ENCODE data around the gene LRRC28.

LRRC28 gene

DNA sequence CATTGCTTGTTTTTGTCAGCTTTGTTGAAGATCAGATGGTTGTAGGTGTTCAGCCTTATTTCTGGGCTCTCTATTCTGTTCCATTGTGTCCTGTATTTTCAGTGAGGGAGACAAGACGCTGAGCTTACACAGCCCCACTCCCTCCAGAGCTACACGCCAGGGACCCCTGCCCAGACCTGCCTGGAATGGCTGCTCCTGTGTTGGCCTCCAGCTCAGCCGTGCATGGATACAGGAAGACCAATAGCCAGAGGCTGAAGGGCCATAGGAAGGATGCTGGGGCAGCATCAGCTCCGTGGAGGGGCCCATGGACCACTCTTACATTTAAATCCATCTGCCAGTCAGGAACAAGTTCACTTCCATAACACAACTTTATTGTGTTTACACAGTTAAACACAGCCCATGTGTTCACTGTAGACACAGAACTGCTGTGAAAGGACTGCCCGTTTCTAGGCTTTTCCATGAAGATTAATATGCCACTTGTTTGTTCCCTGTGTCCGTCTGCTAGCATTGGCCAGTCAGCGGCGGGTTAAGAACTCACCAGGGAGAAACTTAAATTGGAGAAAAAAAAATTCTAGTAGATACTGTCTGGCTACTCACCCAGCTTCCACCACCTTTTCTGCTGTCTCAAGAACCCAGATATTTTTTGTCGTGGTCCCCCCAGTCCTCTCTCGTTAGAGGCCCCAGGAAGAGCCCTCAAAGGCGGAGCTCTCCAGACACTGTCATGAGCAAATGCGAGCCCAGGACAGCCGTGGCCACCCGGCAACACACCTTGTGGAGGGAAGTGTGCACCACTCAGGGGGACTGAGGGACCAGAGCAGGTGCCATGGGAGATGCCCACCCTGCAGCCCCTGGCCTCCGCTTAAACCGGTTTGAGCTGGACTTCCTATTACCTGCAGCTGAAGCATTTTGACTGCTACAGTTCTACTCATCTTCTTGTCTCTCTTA lies 172.2 kb downstream of the LRRC28 start:
- no peak for DNase-seq

DNA sequence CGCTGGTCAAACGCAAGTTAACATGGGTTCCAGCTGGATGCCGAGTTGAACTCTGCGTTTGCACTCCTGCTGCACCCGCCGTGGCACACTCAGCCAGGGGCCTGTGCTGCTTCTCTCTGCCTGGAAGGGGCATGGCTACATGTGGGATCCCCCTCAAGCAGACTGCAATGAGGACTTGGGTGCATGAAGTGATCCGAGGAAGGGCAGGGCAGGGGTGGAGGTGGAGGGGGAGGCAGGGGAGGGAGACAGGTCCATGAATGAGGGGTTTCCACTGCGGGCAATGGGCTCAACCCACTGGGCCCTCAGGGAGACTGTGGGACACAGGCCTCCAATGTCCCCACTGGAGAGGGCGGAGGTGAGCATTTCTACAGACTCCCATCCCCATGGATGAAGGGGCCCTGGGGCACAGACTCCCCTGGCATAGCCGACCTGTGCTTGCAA lies 172.9 kb downstream of the LRRC28 start:
- no peak for DNase-seq

DNA sequence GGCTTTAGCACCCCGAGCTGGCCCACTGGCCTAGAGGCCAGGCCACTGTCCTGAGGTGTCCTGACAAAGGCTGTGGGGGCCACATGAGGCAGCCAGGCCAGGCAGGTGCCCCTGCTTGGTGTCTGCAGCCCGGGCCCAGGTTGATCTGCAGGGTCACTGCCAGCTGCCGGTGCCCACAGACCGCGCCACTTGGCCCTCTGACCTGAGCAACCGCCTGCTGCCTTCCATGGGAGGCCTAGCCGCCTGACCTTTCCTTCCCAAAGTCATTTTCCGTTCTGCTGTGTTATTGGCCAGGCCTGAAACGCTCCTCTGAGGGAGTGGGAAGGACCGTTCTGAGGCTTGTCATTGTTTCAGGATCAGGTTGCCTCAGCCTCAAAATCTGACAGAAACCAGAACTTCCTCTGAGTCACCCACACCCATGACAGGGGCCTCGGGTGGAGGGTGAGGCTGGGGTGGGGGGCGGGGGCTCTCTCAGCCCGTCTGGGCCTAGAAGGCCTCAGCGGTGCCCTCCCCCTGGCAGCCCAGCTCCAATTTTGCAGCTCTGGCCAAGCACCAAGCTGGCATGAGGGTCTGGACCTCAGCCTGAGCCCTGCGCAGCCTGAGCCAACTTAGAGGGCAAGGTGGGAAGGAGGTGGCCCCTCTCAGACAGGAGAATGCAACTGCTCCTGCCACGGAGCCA lies 173.8 kb downstream of the LRRC28 start:
- DNase-seq = no peak

DNA sequence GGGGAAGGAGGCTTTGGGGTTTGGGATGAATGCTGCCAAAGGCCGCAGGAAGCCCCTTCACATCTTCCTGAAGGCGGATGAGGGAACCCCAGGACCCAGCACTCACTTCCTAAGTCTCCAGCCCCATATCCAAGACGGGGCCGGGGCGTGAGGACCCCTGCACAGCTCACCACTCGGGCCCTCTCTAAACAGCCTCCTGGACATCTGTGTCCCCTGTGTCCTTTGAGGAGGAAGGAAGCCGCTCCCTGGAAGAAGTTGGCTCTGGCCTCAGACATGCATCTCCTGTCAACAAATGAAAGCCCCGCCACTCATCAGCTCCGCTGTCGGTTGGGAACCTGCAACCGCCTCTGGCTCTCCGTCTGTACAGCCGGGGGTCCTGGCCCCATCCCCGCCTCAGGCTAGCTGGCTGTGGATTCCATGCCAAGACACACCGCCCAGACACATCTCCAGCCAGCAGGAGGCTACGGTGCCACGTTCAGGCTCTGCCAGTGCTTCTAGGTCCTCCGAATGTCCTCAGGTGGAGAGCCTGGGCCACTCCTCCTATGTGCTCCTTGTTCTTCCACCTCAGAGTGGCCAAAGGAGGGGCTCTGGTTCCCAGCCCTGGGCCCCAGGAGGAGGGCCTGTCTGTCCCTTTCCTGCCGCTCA lies 174.5 kb downstream of the LRRC28 start:
- no peak for DNase-seq

DNA sequence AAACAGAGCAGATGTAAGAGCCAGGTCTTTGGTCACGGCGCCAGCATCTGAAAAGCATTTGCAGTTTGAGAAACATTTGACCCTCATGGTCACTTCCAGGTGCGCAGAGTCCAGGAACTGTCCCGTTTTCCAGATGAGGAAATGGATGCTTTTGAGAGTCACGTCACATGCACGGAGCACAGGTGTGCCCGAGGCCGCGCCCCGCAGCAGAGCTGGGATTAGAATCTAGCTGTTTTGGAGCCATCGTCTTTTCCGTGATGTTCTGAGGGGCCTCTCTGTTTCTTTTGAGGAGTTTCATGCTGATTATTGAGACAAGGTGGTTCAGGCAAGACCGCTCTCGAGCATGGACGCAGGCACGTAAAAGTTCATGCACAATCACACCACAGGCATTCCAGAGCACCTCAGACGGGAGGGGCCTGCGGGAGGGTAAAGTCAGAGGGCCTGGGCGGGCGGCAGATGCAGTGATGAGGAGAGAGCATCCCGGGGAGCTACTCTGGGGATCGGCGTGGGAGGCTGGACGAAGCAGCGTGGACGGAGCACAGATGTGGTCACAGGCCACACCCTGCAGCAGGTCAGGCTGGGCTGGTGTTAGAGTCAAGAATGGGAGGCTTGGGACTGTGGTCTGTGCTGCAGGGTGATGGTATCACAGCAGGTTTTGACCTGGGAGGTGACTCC lies 175.3 kb downstream of the LRRC28 start:
- no peak for DNase-seq

DNA sequence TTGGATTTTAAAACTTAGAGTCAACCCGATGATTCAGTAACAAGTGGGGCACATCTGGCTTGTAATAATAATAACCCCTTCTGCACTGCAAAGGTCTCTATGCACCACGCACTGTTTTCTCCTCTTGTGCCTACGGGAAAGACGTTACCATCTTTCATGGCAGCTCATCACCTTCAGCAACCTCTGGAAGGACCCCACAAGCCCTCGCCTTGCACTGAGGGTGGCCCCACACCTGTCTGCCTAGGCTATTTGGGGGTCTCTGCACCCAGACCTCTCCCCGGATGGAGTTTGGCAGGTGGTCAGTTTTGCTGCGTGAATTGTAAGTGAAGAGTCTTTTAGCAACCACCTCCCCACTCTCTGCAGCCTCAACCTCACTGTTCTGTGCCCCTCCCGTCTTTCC lies 175.9 kb downstream of the LRRC28 start:
- no peak for DNase-seq

DNA sequence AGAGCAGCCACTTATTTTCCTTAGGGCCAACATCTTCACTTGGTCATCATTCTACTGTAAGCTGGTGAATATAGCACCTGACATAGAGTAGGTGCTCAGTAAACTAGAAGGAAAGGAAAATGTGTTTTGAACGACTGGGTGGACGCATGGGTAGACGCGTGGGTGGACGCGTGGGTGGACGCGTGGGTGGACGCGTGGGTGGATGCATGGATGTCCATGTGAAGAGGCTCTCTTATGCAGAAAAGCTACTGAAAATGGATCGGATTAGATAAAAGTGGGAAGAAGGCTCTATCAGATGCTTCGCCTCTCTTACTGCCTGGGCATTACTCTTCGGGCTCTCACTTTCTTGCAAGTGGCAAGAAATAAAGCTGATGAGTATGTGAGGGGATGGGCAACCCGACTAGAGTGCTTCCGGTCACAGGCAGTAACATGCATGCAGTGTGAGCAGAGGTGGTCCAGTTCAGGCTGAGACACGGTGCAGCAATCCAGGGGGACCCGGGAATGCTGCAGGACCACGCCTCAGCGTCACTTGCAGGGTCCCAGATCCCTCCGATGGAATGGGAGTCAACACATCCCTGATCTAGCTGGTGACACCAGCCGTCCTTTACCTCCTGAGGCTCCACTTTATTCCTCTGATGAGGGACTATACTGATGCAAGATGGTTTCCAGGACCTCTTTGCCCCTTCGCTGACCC lies 176.5 kb downstream of the LRRC28 start:
- no peak for DNase-seq

DNA sequence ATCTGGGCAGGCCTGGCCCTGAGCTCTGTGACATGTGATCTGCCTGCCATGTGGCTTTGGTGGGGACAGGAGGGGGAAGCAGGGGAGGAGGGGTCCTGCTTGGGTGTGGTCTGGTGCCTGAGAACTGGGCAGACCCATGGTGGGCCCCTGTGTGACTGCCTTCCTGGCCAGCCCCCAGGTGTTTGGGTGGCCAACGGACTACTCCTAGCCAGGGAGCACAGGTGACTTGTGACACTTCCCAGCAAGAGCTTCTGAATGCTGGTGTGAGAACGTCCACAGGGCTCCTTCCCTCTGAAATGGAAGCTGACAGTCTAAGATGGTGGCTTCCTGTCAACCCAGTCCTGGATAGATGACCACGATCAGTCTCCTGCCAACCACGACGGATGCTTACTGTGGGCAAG lies 178.4 kb downstream of the LRRC28 start:
- no peak for DNase-seq

DNA sequence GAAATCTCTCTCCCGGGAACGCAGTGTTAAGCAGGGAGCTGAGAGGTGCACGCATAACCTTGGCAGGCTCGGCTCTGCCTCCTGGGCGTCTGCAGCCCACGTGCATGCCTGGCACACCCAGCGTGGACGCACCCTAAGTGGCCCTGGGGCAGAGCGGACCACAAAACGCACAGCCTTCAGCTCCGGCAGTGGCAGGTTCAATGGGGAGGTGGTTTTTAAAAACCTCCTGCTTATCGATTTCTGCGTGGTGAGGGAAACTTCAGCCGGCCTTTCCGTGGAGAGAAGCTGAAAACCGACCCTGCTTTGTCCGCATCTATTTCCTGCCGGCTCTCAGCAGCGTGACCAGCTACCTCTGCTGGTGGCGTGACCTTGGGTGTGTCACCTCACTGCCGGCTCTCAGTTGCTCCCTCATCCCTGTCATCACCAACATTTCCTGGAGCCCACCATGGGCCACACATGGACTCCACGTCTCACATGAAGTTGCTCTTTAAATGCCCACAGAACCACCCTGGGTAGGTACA lies 179.7 kb downstream of the LRRC28 start:
- no peak for DNase-seq

DNA sequence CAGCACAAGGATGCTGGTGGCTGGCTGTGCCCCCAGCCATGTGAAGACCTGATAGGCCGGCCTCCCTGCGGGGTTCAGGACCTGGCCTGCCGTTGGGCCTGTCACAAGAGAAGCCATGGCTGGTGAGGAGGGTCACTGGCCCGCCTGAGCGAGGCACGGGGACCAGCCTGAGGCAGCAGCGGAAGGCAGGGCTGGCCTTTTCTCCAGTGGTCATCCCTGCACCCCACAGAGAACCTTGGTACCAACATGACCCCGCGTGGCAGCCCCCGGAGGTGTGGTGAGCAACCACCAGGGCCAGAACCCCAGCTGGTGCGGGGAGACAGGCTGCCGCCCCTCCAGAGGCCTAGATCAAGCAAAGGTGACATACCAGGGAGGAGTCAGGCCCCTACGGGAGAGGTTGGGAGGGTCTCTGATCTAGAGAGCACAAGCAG lies 180.4 kb downstream of the LRRC28 start:
- DNase-seq = no peak

DNA sequence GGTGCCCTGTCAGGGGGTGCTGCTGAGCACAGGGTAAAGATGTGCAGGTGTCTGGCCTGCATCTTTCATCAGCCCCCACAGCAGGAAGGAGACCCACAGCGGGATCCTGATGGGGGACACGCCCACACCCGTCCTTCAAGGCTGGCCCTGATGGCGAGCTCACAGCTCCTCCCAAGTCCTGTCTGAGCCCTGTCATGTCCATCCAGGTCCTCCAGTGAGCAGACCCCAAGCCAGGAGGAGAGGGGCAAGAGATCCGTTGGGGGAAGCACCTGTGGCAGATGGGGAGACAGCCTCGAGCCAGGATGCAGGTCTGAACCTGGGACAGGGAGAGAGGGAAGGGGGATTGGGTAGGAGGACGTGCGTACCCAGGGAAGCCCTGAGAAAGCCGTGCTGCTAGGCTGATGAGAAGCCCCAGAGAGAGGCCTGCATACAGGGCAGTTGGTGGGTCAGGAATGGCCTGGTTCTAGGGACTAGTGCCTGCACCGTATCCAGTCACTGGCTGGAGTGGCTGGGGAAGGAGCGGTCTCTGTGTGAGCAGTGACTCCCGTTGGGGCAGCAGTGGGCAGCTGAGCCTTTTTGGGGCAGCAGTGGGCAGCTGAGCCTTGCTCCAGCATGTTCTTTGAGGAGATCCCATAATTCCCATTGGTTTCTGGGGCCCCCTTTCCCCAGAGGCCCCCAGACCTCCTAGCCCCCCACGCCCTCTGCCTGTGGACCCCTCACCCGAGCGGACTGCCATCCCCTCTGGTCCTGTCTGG lies 181.2 kb downstream of the LRRC28 start:
- no peak for DNase-seq

DNA sequence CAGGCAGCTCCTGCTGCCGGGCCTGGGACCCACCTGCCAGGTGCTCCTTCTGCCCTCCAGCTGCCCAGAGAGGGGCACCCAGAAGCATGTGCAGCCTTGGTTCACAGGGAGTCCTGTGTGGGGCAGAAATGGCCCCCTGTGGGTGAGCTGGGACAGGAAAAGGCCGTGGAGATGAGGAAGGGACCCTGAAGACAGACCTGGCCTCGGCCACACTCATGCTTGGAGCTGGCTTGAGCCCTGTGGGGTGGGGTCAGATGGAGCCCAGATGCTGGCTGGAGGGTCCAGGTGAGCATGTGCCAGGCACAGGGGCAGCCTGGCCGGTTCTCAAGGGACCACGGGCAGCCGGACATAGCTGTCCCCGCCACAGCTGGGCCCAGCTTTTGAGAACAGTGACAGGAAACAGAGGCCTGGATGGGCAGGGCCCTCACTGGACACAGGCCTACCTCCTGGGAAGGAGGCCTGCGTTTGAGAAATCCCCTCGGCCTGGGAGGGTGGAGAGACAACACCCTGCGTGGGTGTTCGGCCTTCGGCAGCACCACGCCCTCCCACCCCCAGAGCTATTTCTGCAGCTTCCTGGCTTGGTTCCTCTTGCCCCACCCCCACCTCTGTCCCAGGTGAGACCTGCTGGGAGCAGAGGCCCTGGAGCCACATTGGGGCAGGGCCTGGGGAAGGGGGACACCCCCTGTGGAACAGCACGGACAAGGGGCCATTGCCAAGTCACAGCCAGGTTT lies 181.9 kb downstream of the LRRC28 start:
- DNase-seq = peak; percentile 23

DNA sequence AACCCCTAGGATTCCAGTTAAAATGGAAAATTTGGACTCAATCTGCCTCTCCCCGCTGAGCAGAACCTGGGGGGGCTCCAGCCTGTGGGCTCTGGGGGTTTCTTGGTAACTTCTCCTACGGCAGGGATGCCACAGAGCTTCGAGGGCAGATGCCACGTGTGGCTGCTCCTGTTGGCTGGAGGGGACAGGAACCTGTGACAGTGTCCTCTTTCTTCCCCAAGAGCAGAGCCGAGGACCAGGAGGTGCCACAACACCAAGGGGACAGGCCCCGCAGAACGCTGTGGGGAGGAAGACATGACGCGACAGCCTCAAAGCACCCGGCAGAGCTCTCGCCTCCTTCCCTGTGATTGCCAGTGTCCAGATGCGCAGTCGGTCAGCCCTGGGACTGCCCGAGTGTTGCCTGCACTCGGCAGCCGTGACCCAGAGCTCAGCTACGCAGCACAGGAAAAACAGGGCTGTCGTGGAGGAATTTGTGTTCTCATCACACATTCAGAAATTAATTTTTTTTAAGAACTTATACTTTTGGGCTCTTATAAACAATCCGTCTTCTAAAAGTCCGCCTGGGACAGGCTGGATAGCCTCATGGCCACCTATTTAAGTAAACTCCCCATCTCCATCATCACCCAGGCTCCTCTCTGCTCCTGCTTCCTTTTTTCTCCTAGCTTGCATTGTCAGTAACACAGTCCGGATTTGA lies 182.6 kb downstream of the LRRC28 start:
- peak; percentile 13 for DNase-seq

DNA sequence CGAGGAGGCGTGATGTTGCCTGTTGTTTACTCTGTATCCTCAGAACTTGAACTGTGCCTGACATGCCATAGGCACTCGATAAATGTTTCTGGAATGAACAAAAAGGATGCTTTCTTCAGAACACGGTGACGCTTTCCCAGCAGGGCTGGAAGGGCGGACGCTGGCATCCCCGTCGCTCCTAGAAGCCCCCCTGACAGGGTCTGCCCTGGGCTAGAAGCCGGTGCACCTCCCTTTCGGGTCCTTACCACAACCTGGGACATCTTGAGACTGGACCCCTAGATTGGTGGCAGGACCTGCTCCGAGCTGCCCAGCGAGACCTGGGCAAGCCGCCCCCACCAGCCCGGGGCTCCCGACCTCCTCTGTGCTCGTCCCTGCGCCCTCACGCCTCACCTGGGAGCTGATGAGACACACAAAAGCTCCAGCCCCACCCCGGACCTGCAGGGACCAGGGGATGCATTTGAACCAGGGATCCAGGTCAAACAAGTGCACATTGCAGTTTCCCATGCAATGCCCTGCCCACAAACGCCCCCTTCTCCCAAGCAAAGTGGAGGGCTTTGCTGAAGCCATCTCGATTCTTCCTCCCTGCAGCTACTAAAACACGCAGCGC lies 183.3 kb downstream of the LRRC28 start:
- DNase-seq = peak; percentile 12

DNA sequence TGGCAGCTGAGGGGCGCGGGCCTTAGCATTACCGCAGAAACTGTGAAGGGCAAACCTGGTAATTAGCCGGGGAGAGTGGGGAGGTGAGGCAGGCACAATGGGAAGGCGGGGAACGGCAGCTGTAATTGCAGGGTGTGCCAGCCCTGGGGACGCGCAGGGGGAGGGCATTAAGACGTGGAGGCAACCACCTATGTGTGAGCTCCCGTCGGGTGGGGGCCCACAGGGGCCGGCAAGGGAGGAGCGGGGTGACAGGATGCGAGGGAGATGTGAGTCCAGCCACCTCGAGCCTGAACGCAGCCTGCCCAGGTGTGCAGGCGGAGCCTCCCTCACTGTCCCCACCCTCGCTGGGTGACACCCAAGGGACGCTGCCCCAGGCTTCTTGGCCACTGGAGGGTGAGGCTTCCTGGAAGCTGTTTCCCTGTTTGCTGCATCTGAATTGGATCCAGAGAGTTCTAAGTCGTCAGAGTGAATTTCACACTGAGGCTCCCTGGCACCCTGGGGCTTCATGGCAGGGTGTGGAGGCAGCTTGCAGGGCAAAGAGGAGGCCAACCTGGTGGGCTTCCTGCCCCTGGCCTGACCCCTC lies 183.9 kb downstream of the LRRC28 start:
- DNase-seq = peak; percentile 43

DNA sequence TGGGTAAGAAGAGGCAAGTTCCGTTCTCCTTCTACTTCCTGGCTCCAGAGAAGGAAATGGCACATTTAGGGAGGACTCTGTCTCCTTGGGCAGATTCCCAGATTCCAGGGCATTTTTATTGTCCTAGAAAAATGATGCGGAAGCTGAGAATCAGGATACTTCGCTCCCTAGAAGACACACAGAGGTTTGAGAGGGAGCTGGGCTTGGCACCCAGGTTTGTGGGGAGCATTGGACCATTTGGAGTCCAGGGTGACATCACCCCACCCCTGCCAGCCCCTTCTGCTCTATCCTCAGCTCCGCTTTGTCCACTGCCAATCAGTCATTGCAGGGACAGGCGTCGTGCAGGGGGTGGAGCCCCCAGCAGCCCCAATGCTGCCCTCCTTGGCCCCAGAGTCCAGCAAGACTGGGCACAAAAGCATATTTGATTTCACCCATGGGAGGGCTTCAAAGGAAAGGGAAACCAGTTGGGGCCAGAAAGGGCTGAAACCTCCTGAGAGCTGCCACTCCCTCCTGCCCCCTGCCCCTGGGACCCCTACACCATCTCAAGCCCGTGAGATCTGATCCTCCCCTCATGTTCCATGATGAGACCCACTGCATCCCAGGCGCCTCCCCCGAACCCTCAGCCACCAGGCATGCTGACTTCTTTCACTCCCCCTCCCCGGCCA lies 184.7 kb downstream of the LRRC28 start:
- peak; percentile 18 for DNase-seq

DNA sequence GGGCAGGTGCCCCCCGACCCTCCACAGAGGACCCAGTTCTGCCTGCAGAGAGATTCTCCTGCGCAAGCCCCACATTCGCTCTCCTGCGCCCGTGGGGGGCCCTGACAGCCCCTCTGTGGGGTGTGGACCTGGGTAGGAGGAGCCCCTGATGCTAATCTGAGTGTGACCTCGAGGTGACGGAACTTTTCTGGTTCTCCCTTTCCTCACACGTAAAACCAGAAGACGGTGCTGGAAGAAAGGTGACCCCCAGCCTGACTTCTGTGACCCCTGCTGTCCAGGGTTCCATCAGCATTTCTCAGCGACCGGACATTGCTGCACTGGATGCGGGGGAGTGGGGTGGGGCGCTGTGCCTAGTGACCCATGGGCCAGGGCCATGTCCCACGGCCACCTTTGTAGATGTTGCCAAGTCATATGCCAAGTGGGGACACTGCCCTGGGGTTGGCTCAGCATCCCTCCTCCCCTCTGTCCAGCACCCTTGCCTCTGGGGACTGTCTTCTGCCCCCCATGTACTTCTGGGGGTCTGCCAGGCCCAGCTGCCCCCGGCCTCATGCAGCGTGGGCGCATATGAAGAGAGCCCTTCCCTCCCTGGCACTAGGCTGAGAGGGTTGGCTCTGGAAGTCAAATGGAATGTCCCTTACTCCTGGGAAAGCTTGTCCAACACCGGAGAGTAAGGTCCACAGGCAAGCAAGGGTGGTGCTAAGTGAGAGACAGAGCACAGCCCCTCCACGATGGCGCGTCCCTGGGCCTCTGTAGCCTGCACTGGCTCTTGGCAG lies 185.4 kb downstream of the LRRC28 start:
- peak; percentile 25 for DNase-seq

Data from right hindlimb (tissue), 1 donor.